ENCODE results near the gene AIM2.
"Not testable (repeated sequence)": the region's sequence is repeated elsewhere in the genome, so short reads cannot be mapped to it uniquely, and the experiment has no call there.

AIM2 gene

GRCh38 chr1:159076438-159077119 is at the start of gene AIM2:
Gene AIM2 (minus strand): TSS chr1:159076766. CDS start chr1:159073499, 3,267 bp downstream.
- DNase-seq (ENCODE audit: low read depth), result no peak

- DNase-seq (ENCODE audit: low read depth), result no peak
Measured at GRCh38 chr1:159123587-159123986, 47.0 kb upstream of the AIM2 start.

GRCh38 chr1:159122005-159122621 is 45.5 kb upstream of the AIM2 start:
- DNase-seq (ENCODE audit: low read depth), result peak; percentile 16

- no peak for DNase-seq (ENCODE audit: low read depth)
Measured at GRCh38 chr1:159121526-159121925, 45.0 kb upstream of the AIM2 start.

GRCh38 chr1:159120317-159120716 is 43.8 kb upstream of the AIM2 start:
- DNase-seq (ENCODE audit: low read depth), result no peak

- no peak for DNase-seq (ENCODE audit: low read depth)
Measured at GRCh38 chr1:159113596-159114433, 37.2 kb upstream of the AIM2 start.

GRCh38 chr1:159103021-159103420 is 26.5 kb upstream of the AIM2 start:
- DNase-seq (ENCODE audit: low read depth), result not testable (repeated sequence)

GRCh38 chr1:159100589-159100988 is 24.0 kb upstream of the AIM2 start:
- DNase-seq (ENCODE audit: low read depth), result no peak

- DNase-seq (ENCODE audit: low read depth), result no peak
Measured at GRCh38 chr1:159098596-159098995, 22.0 kb upstream of the AIM2 start.

GRCh38 chr1:159092036-159092760 is 15.6 kb upstream of the AIM2 start:
- peak; percentile 51 for DNase-seq (ENCODE audit: low read depth)

GRCh38 chr1:159091607-159092031 is 15.1 kb upstream of the AIM2 start:
- no peak for DNase-seq (ENCODE audit: low read depth)

GRCh38 chr1:159091180-159091560 is 14.6 kb upstream of the AIM2 start:
- DNase-seq (ENCODE audit: low read depth), result no peak

- no peak for DNase-seq (ENCODE audit: low read depth)
Measured at GRCh38 chr1:159090286-159091179, 14.0 kb upstream of the AIM2 start.

GRCh38 chr1:159089184-159089791 is 12.7 kb upstream of the AIM2 start:
- no peak for DNase-seq (ENCODE audit: low read depth)

GRCh38 chr1:159088546-159089183 is 12.1 kb upstream of the AIM2 start:
- no peak for DNase-seq (ENCODE audit: low read depth)

- DNase-seq (ENCODE audit: low read depth), result peak; percentile 53
Measured at GRCh38 chr1:159088050-159088449, 11.5 kb upstream of the AIM2 start.

- no peak for DNase-seq (ENCODE audit: low read depth)
Measured at GRCh38 chr1:159084867-159085266, 8.3 kb upstream of the AIM2 start.

- no peak for DNase-seq (ENCODE audit: low read depth)
Measured at GRCh38 chr1:159084152-159084551, 7.6 kb upstream of the AIM2 start.

GRCh38 chr1:159083013-159083412 is 6.4 kb upstream of the AIM2 start:
- DNase-seq (ENCODE audit: low read depth), result no peak

- no peak for DNase-seq (ENCODE audit: low read depth)
Measured at GRCh38 chr1:159081626-159082025, 5.1 kb upstream of the AIM2 start.
